ENCODE measurements around the gene SHB. TPM values are rescaled to one million over a fixed set of nuclear protein-coding genes. Genes with fewer than 3 reads are reported as not detected.

Gene SHB
- total RNA-seq, 1 experiment from 2014 or later, result 23.8 TPM

DNA sequence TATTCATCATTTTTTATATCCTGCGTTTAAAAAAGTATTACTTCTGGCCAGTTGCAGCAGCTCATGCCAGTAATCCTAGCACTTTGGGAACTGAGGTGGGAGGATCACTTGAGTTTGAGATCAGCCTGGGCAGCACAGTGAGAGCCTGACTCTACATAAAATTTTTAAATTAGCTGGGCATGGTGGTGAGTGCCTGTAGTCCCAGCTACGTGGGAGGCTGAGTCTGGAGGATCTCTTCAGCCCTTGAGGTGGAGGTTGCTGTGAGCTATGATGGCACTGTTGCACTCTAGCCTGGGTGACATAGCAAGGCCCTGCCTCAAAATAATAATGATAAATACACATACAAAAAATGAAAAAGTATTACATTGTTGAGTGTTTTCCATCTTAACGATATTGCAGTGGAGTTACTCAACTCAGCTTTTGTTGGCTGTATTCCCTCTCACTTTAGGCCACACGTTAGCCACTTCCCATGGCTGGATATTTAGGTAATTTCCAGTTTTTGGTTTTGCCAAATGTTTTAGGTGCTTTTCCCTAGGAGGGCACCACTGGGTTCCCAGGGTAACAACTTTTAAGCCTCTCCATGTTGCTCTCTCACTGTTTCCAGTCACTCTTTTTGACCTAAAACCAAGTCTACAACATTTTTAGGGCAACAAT is 20.6 kb downstream of the SHB start:
- Histone ChIP-seq H3K4me1 (replicated peaks; ENCODE audit: insufficient read depth) (peaks cover 78% of the 10 kb centered on the region), H3K9me2 (ENCODE audit: insufficient read depth) (no peaks in the 10 kb centered on the region), H3K9me3 (ENCODE audit: insufficient read depth, low read depth) (no peaks in the 10 kb centered on the region), H3F3A (ENCODE audit: insufficient read depth, low read depth) (peaks cover 66% of the 10 kb centered on the region), H3K27ac (peak overlapping the region; percentile 100), H3K79me2 (ENCODE audit: low read depth) (peaks cover 89% of the 10 kb centered on the region), H3K36me3 (ENCODE audit: low read depth) (no peaks in the 10 kb centered on the region), H3K4me2 (peak overlapping the region; percentile 97), H3K27me3 (ENCODE audit: insufficient read depth, low read depth) (no peaks in the 10 kb centered on the region), H4K20me1 (ENCODE audit: insufficient read depth) (no peaks in the 10 kb centered on the region), H3K4me3 (peak overlapping the region; percentile 24; the same call in 1 of the 2 replicates), H2AFZ (no peak overlapping the region)
- TSS peak; percentile 36 for BruUV-seq (replicated peaks)
- TF ChIP-seq, protein P1, sequence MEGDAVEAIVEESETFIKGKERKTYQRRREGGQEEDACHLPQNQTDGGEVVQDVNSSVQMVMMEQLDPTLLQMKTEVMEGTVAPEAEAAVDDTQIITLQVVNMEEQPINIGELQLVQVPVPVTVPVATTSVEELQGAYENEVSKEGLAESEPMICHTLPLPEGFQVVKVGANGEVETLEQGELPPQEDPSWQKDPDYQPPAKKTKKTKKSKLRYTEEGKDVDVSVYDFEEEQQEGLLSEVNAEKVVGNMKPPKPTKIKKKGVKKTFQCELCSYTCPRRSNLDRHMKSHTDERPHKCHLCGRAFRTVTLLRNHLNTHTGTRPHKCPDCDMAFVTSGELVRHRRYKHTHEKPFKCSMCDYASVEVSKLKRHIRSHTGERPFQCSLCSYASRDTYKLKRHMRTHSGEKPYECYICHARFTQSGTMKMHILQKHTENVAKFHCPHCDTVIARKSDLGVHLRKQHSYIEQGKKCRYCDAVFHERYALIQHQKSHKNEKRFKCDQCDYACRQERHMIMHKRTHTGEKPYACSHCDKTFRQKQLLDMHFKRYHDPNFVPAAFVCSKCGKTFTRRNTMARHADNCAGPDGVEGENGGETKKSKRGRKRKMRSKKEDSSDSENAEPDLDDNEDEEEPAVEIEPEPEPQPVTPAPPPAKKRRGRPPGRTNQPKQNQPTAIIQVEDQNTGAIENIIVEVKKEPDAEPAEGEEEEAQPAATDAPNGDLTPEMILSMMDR (conservative IDR thresholded peaks at IDR 0.05), result no peak
- no peak for TF ChIP-seq EZH2 (IDR thresholded peaks at IDR 0.05; ENCODE audit: low read depth)
- DNase-seq, result no peak
- intact Hi-C loops (cut with micrococcal nuclease; ENCODE audit: unreplicated experiment), result loop anchor here (5.0 kb wide), 1 partner anchor 41 kb away; no protein-coding TSS in a partner anchor
- POLR2A ChIA-PET (ENCODE audit: unreplicated experiment), result interaction anchor here (0.6 to 1.4 kb wide), 3 partner anchors 10 to 28 kb away, joined by 3 to 12 read pairs (median 6); no protein-coding TSS in a partner anchor
- CTCF ChIA-PET, result interaction anchor here (1.0 kb wide), 1 partner anchor 32 kb away, joined by 3 read pairs; no protein-coding TSS in a partner anchor

DNA sequence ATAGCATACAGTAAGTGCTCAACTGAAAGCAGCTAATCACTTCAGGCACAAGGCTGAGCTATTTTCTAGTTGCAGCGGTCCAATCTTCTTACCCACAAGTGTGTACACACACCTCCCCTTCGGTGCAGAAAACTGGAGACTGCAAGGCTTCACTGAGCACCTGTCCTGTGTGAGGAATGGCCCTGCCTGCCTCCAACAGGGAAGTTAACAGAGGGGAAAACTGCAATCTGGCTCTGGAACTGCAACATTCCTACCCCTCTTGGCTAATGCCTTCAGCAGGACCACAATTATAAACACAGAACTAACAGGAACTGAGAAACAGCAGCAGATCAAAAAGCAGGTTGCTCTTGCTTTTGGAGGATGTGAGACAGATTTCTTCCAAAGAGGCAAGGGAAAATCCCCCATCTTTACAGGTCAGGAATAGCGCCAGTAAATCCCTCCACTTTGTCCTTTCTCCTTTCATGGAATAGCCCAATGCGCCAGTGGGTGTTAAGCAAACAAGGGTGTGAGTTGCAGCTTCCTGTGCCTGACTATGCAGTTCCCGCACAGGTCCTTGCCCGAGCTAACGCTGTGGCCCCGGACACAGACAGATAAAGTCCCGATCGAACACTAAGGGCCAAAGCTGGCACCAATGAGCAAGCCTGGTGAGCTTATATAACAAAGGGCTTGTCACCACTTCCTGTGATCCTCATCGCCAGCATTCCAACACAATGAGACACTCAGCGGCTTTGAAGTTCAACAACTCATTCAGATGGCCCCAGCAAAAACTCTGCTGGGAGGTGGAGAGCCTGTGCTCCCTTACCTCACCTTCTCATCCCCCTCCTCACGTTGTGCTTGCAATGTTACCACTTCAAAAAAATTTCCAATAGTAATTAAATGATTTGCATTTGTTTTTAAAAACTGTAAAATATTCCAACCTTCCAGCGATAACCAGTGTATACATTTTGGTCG is 21.5 kb downstream of the SHB start:
- TF ChIP-seq, protein P1 (conservative IDR thresholded peaks at IDR 0.05), result no peak
- no peak for TF ChIP-seq EZH2 (IDR thresholded peaks at IDR 0.05; ENCODE audit: low read depth)
- H3K4me1 ChIP-seq (replicated peaks; ENCODE audit: insufficient read depth), result peaks cover 79% of the 10 kb centered on the region
- H3K4me2 ChIP-seq, result peak overlapping the region; percentile 97
- intact Hi-C loops (cut with micrococcal nuclease; ENCODE audit: unreplicated experiment), result loop anchor here (1.0 to 5.0 kb wide), 3 partner anchors 22 to 40 kb away; partner anchors contain the start of gene SHB
- H3K36me3 ChIP-seq (ENCODE audit: low read depth), result no peaks in the 10 kb centered on the region
- H3K79me2 ChIP-seq (ENCODE audit: low read depth), result peaks cover 89% of the 10 kb centered on the region
- ChIA-PET POLR2A (ENCODE audit: unreplicated experiment) (interaction anchor here (0.6 to 1.4 kb wide), 6 partner anchors 10 to 42 kb away, joined by 3 to 12 read pairs (median 5); no protein-coding TSS in a partner anchor), CTCF (interaction anchor here (0.6 to 1.0 kb wide), 2 partner anchors 31 to 632 kb away, joined by 3 to 8 read pairs; no protein-coding TSS in a partner anchor)
- H3F3A ChIP-seq (ENCODE audit: insufficient read depth, low read depth), result peaks cover 62% of the 10 kb centered on the region
- H2AFZ ChIP-seq, result no peak overlapping the region
- H3K27ac ChIP-seq, result peak overlapping the region; percentile 100
- no peaks in the 10 kb centered on the region for H3K9me3 ChIP-seq (ENCODE audit: insufficient read depth, low read depth)
- peak overlapping the region; percentile 56 for H3K4me3 ChIP-seq
- BruUV-seq (replicated peaks), result TSS peak; percentile 93
- DNase-seq, result peak; percentile 78 to 95
- no peaks in the 10 kb centered on the region for H4K20me1 ChIP-seq (ENCODE audit: insufficient read depth)
- H3K9me2 ChIP-seq (ENCODE audit: insufficient read depth), result no peaks in the 10 kb centered on the region
- no peaks in the 10 kb centered on the region for H3K27me3 ChIP-seq (ENCODE audit: insufficient read depth, low read depth)
